ENCODE data around the gene CDH12.
"Not testable (repeated sequence)": the region's sequence is repeated elsewhere in the genome, so short reads cannot be mapped to it uniquely, and the experiment has no call there.

Gene CDH12

DNA sequence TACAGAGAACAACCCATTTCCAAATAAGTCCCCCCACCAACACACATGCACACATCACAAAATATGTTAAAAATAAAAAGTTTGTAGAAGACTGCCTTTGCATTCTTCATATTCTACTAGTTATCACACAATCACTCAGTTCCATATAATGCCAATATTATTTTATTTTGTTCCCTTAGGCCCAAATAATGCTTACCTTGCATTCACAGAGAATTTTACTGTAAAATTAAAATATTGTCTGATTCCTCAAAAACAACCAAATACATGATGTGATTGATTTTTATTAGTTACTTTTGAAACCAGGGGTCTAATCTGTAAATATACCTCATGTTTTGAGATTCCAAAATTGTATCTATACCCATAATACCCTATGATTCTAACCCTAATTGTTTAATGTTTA lies 536.9 kb downstream of the CDH12 start:
- H3K27ac ChIP-seq (ENCODE audit: low read length) = no peak overlapping the region
- H3K36me3 ChIP-seq (replicated peaks; ENCODE audit: low read depth, low read length) = no peaks in the 10 kb centered on the region
- no peak for TF ChIP-seq EZH2phosphoT487 (IDR thresholded peaks at IDR 0.05; ENCODE audit: low read depth)
- TF ChIP-seq, protein P1, sequence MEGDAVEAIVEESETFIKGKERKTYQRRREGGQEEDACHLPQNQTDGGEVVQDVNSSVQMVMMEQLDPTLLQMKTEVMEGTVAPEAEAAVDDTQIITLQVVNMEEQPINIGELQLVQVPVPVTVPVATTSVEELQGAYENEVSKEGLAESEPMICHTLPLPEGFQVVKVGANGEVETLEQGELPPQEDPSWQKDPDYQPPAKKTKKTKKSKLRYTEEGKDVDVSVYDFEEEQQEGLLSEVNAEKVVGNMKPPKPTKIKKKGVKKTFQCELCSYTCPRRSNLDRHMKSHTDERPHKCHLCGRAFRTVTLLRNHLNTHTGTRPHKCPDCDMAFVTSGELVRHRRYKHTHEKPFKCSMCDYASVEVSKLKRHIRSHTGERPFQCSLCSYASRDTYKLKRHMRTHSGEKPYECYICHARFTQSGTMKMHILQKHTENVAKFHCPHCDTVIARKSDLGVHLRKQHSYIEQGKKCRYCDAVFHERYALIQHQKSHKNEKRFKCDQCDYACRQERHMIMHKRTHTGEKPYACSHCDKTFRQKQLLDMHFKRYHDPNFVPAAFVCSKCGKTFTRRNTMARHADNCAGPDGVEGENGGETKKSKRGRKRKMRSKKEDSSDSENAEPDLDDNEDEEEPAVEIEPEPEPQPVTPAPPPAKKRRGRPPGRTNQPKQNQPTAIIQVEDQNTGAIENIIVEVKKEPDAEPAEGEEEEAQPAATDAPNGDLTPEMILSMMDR (IDR thresholded peaks at IDR 0.05; ENCODE audit: low read depth, low read length) = no peak
- no peaks in the 10 kb centered on the region for H3K79me2 ChIP-seq (ENCODE audit: low read length)
- no peak overlapping the region for H3K4me2 ChIP-seq (ENCODE audit: low read length)
- H3K9ac ChIP-seq (ENCODE audit: low read length) = no peak overlapping the region
- no peak overlapping the region for H2AFZ ChIP-seq (ENCODE audit: low read depth, low read length)
- H3K4me3 ChIP-seq (ENCODE audit: low read length) = no peak overlapping the region
- no peaks in the 10 kb centered on the region for H3K9me3 ChIP-seq (ENCODE audit: insufficient read depth, low read length)
- peaks cover 6% of the 10 kb centered on the region; the same call in 1 of the 2 replicates for H3K4me1 ChIP-seq (ENCODE audit: low read length)
- H4K20me1 ChIP-seq (ENCODE audit: insufficient read depth, low read length) = no peaks in the 10 kb centered on the region
- no peaks in the 10 kb centered on the region for H3K27me3 ChIP-seq (ENCODE audit: low read depth, low read length)

DNA sequence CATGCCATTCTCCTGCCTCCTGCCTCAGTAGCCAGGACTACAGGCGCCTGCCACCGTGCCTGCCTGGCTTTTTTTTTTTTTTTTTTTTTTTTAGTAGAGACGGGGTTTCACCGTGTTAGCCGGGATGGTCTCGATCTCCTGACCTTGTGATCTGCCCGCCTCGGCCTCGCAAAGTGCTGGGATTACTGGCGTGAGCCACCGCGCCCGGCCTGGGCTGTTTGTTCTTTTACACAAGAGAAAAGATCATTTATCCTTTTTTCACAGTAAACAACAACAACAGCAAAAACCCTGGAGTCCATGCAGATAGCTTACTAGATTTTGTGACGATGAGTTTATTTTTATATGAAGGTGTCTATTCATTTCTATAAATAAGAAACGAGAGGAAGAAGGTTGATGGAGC lies 538.1 kb downstream of the CDH12 start:
- not testable (repeated sequence) for H3K4me2 ChIP-seq (ENCODE audit: low read length); H3K4me1 ChIP-seq (ENCODE audit: low read length); H3K27ac ChIP-seq (ENCODE audit: low read length); H3K9me3 ChIP-seq (ENCODE audit: insufficient read depth, low read length); H3K9ac ChIP-seq (ENCODE audit: low read length); H3K36me3 ChIP-seq (replicated peaks; ENCODE audit: low read depth, low read length); H4K20me1 ChIP-seq (ENCODE audit: insufficient read depth, low read length); H2AFZ ChIP-seq (ENCODE audit: low read depth, low read length); H3K79me2 ChIP-seq (ENCODE audit: low read length); H3K4me3 ChIP-seq (ENCODE audit: low read length); H3K27me3 ChIP-seq (ENCODE audit: low read depth, low read length)

DNA sequence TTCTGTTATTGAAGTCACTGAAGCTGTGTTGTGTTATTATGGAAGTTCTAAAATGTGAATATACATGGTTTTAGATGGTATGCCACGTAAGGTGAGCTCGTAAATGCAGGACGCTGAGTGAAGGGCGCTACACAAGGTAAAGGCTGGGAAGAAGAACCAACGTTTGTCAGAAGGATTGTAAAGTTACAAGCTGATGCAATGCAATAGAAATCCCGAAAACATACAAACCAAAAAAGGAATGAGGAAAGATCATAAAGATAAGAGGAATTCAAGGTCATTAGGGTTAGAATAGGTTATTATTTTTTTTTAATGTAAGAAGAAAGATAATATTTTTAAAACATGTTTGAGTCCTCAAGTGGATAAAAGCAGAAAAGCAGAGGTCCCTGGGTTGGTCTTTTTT lies 538.6 kb downstream of the CDH12 start:
- Histone ChIP-seq H3K27ac (ENCODE audit: low read length) (no peak overlapping the region), H4K20me1 (ENCODE audit: insufficient read depth, low read length) (no peaks in the 10 kb centered on the region), H3K9me3 (ENCODE audit: insufficient read depth, low read length) (no peaks in the 10 kb centered on the region), H3K36me3 (replicated peaks; ENCODE audit: low read depth, low read length) (no peaks in the 10 kb centered on the region), H3K27me3 (ENCODE audit: low read depth, low read length) (no peaks in the 10 kb centered on the region), H2AFZ (ENCODE audit: low read depth, low read length) (no peak overlapping the region), H3K9ac (ENCODE audit: low read length) (no peak overlapping the region), H3K4me3 (ENCODE audit: low read length) (no peak overlapping the region), H3K4me1 (ENCODE audit: low read length) (peaks cover 6% of the 10 kb centered on the region; the same call in 1 of the 2 replicates), H3K79me2 (ENCODE audit: low read length) (no peaks in the 10 kb centered on the region), H3K4me2 (ENCODE audit: low read length) (no peak overlapping the region)
- TF ChIP-seq, protein P1 (IDR thresholded peaks at IDR 0.05; ENCODE audit: low read depth, low read length) = no peak
- no peak for TF ChIP-seq EZH2phosphoT487 (IDR thresholded peaks at IDR 0.05; ENCODE audit: low read depth)

DNA sequence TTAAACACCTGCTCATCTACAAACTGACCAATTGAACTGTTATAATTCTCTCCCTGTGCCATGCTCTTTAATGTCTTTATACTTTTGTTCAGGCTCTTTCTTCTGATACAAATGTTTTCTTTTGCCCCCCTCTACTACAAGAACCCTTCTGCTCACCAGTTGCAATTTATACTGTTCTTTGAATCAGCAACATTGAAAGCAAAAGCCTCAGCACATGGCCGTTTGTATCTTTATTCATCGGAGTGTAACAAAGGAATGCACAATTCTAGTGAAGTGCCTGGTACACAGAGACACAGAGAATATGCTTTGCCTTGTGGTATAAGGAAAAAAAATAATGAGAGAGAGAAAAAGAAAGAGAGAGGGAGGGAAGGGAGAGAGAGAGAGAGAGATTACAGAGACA lies 547.1 kb downstream of the CDH12 start:
- H3K4me3 ChIP-seq (ENCODE audit: low read length) = no peak overlapping the region
- H3K4me2 ChIP-seq (ENCODE audit: low read length) = no peak overlapping the region
- peaks cover 15% of the 10 kb centered on the region for H3K4me1 ChIP-seq (ENCODE audit: low read length)
- no peak overlapping the region for H2AFZ ChIP-seq (ENCODE audit: low read depth, low read length)
- H4K20me1 ChIP-seq (ENCODE audit: insufficient read depth, low read length) = no peaks in the 10 kb centered on the region
- TF ChIP-seq, protein P1 (IDR thresholded peaks at IDR 0.05; ENCODE audit: low read depth, low read length) = no peak
- no peak for TF ChIP-seq EZH2phosphoT487 (IDR thresholded peaks at IDR 0.05; ENCODE audit: low read depth)
- H3K27ac ChIP-seq (ENCODE audit: low read length) = no peak overlapping the region
- H3K9ac ChIP-seq (ENCODE audit: low read length) = no peak overlapping the region
- no peaks in the 10 kb centered on the region for H3K79me2 ChIP-seq (ENCODE audit: low read length)
- no peaks in the 10 kb centered on the region for H3K36me3 ChIP-seq (replicated peaks; ENCODE audit: low read depth, low read length)
- no peaks in the 10 kb centered on the region for H3K27me3 ChIP-seq (ENCODE audit: low read depth, low read length)
- no peaks in the 10 kb centered on the region for H3K9me3 ChIP-seq (ENCODE audit: insufficient read depth, low read length)

DNA sequence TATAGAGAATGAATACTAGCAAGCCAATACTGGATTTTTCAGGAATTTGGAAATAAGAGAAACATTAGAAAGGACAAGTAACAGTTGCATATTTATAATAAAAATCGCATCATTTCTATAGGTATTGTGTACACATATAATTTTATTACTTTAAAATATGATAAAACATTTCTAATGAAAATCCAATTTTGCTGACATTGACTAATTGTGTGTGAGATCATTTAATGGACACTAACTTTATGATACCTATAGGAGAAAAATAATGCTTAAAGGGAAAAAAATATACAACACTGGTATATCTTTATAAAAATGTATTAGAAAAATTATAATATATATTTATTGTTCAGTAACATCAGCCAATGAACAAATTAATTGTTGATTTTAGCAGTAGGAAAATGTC lies 557.3 kb downstream of the CDH12 start:
- Histone ChIP-seq H3K4me2 (ENCODE audit: low read length) (no peak overlapping the region), H3K4me1 (ENCODE audit: low read length) (0 out of 2 replicates have a peak, but pooled peaks cover 5% of the 10 kb centered on the region), H2AFZ (ENCODE audit: low read depth, low read length) (no peak overlapping the region), H3K27ac (ENCODE audit: low read length) (no peak overlapping the region), H4K20me1 (ENCODE audit: insufficient read depth, low read length) (no peaks in the 10 kb centered on the region), H3K27me3 (ENCODE audit: low read depth, low read length) (no peaks in the 10 kb centered on the region), H3K4me3 (ENCODE audit: low read length) (no peak overlapping the region), H3K36me3 (replicated peaks; ENCODE audit: low read depth, low read length) (no peaks in the 10 kb centered on the region), H3K9ac (ENCODE audit: low read length) (no peak overlapping the region), H3K79me2 (ENCODE audit: low read length) (no peaks in the 10 kb centered on the region), H3K9me3 (ENCODE audit: insufficient read depth, low read length) (0 out of 2 replicates have a peak, but pooled peaks cover 3% of the 10 kb centered on the region)
- no peak for TF ChIP-seq EZH2phosphoT487 (IDR thresholded peaks at IDR 0.05; ENCODE audit: low read depth)
- TF ChIP-seq, protein P1 (IDR thresholded peaks at IDR 0.05; ENCODE audit: low read depth, low read length) = no peak
